GM23338 (cell line): ENCODE results near the gene SNTG2.

Source experiments
- CREB1 ChIP-seq: fragments of 250-450 bp; sonication (Bioruptor Pico); IDR thresholded peaks from 2 replicates; pipeline ENCODE4 v1.5.0; 2020; ENCODE audit warnings: low read depth, mild to moderate bottlenecking, moderate library complexity
- EZH2 ChIP-seq: fragments of 200-600 bp; sonication (generic); IDR thresholded peaks from one replicate; pipeline ENCODE4 v1.8.0; 2017; ENCODE audit warnings: antibody characterized with exemption, mild to moderate bottlenecking, low read depth; ENCODE audit not compliant: unreplicated experiment
- EZH2phosphoT487 ChIP-seq: fragments of 200-600 bp; sonication (generic); IDR thresholded peaks from one replicate; pipeline ENCODE4 v1.8.1; 2018; ENCODE audit warnings: antibody characterized with exemption; ENCODE audit not compliant: unreplicated experiment
- JUNB ChIP-seq: IDR thresholded peaks from one replicate; pipeline ENCODE4 v1.6.1; 2016; ENCODE audit warnings: antibody characterized with exemption; ENCODE audit not compliant: unreplicated experiment
- POLR2AphosphoS5 ChIP-seq: IDR thresholded peaks from 2 replicates; pipeline ENCODE4 v1.6.1; 2016; ENCODE audit warnings: antibody characterized with exemption, low read depth
- REST ChIP-seq: IDR thresholded peaks from one replicate; pipeline ENCODE4 v1.6.1; 2018; ENCODE audit warnings: antibody characterized with exemption; ENCODE audit not compliant: unreplicated experiment
- ZNF114 ChIP-seq: fragments of 250-450 bp; sonication (Bioruptor Pico); IDR thresholded peaks from 2 replicates; pipeline ENCODE4 v1.5.0; 2020; ENCODE audit warnings: mild to moderate bottlenecking, moderate library complexity
- TF ChIP-seq, protein P1 (sequence below), 2 experiments: fragments of 200-600 bp in 1 of 2; sonication (generic) in 1 of 2; conservative IDR thresholded peaks; 2 replicates each; pipeline versions ENCODE4 v1.5.1 to v1.6.1; 2016 to 2017; ENCODE audit warnings: antibody characterized with exemption in 2 of 2, low read depth in 2 of 2, mild to moderate bottlenecking in 2 of 2, moderate library complexity in 1 of 2
- TF ChIP-seq, protein P2 (sequence below): IDR thresholded peaks from 2 replicates; pipeline ENCODE4 v1.6.1; 2016; ENCODE audit warnings: antibody characterized with exemption
- TF ChIP-seq, protein P3 (sequence below): fragments of 250-450 bp; sonication (Bioruptor Pico); IDR thresholded peaks from 2 replicates; pipeline ENCODE4 v1.5.0; 2020; ENCODE audit warnings: mild to moderate bottlenecking, moderate library complexity

GRCh38 chr2:904246-905024 is 46.2 kb upstream of the SNTG2 start:
- TF ChIP-seq, protein P1, sequence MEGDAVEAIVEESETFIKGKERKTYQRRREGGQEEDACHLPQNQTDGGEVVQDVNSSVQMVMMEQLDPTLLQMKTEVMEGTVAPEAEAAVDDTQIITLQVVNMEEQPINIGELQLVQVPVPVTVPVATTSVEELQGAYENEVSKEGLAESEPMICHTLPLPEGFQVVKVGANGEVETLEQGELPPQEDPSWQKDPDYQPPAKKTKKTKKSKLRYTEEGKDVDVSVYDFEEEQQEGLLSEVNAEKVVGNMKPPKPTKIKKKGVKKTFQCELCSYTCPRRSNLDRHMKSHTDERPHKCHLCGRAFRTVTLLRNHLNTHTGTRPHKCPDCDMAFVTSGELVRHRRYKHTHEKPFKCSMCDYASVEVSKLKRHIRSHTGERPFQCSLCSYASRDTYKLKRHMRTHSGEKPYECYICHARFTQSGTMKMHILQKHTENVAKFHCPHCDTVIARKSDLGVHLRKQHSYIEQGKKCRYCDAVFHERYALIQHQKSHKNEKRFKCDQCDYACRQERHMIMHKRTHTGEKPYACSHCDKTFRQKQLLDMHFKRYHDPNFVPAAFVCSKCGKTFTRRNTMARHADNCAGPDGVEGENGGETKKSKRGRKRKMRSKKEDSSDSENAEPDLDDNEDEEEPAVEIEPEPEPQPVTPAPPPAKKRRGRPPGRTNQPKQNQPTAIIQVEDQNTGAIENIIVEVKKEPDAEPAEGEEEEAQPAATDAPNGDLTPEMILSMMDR (conservative IDR thresholded peaks at IDR 0.05; ENCODE audit: low read depth in 2 of 2) = no peak
- no peak for TF ChIP-seq REST
- no peak for TF ChIP-seq EZH2
- TF ChIP-seq POLR2AphosphoS5 = no peak
- TF ChIP-seq CREB1 (CRISPR knock-in tag) = no peak
- TF ChIP-seq JUNB = no peak
- TF ChIP-seq, protein P2, sequence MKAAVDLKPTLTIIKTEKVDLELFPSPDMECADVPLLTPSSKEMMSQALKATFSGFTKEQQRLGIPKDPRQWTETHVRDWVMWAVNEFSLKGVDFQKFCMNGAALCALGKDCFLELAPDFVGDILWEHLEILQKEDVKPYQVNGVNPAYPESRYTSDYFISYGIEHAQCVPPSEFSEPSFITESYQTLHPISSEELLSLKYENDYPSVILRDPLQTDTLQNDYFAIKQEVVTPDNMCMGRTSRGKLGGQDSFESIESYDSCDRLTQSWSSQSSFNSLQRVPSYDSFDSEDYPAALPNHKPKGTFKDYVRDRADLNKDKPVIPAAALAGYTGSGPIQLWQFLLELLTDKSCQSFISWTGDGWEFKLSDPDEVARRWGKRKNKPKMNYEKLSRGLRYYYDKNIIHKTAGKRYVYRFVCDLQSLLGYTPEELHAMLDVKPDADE = no peak
- TF ChIP-seq ZNF114 = no peak
- no peak for TF ChIP-seq EZH2phosphoT487
- TF ChIP-seq, protein P3, sequence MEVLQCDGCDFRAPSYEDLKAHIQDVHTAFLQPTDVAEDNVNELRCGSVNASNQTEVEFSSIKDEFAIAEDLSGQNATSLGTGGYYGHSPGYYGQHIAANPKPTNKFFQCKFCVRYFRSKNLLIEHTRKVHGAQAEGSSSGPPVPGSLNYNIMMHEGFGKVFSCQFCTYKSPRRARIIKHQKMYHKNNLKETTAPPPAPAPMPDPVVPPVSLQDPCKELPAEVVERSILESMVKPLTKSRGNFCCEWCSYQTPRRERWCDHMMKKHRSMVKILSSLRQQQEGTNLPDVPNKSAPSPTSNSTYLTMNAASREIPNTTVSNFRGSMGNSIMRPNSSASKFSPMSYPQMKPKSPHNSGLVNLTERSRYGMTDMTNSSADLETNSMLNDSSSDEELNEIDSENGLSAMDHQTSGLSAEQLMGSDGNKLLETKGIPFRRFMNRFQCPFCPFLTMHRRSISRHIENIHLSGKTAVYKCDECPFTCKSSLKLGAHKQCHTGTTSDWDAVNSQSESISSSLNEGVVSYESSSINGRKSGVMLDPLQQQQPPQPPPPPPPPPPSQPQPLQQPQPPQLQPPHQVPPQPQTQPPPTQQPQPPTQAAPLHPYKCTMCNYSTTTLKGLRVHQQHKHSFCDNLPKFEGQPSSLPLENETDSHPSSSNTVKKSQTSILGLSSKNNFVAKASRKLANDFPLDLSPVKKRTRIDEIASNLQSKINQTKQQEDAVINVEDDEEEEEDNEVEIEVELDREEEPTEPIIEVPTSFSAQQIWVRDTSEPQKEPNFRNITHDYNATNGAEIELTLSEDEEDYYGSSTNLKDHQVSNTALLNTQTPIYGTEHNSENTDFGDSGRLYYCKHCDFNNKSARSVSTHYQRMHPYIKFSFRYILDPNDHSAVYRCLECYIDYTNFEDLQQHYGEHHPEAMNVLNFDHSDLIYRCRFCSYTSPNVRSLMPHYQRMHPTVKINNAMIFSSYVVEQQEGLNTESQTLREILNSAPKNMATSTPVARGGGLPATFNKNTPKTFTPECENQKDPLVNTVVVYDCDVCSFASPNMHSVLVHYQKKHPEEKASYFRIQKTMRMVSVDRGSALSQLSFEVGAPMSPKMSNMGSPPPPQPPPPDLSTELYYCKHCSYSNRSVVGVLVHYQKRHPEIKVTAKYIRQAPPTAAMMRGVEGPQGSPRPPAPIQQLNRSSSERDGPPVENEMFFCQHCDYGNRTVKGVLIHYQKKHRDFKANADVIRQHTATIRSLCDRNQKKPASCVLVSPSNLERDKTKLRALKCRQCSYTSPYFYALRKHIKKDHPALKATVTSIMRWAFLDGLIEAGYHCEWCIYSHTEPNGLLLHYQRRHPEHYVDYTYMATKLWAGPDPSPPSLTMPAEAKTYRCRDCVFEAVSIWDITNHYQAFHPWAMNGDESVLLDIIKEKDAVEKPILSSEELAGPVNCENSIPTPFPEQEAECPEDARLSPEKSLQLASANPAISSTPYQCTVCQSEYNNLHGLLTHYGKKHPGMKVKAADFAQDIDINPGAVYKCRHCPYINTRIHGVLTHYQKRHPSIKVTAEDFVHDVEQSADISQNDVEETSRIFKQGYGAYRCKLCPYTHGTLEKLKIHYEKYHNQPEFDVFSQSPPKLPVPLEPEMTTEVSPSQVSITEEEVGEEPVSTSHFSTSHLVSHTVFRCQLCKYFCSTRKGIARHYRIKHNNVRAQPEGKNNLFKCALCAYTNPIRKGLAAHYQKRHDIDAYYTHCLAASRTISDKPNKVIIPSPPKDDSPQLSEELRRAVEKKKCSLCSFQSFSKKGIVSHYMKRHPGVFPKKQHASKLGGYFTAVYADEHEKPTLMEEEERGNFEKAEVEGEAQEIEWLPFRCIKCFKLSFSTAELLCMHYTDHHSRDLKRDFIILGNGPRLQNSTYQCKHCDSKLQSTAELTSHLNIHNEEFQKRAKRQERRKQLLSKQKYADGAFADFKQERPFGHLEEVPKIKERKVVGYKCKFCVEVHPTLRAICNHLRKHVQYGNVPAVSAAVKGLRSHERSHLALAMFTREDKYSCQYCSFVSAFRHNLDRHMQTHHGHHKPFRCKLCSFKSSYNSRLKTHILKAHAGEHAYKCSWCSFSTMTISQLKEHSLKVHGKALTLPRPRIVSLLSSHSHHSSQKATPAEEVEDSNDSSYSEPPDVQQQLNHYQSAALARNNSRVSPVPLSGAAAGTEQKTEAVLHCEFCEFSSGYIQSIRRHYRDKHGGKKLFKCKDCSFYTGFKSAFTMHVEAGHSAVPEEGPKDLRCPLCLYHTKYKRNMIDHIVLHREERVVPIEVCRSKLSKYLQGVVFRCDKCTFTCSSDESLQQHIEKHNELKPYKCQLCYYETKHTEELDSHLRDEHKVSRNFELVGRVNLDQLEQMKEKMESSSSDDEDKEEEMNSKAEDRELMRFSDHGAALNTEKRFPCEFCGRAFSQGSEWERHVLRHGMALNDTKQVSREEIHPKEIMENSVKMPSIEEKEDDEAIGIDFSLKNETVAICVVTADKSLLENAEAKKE (CRISPR knock-in tag) = no peak
